ENCODE results near the gene DAAM1. TPM values are rescaled to one million over a fixed set of nuclear protein-coding genes. Genes with fewer than 3 reads are reported as not detected.

DAAM1 gene
- total and polyA plus RNA-seq, 2 donors from 2014 or later: 5.3 to 47.8 TPM

DNA sequence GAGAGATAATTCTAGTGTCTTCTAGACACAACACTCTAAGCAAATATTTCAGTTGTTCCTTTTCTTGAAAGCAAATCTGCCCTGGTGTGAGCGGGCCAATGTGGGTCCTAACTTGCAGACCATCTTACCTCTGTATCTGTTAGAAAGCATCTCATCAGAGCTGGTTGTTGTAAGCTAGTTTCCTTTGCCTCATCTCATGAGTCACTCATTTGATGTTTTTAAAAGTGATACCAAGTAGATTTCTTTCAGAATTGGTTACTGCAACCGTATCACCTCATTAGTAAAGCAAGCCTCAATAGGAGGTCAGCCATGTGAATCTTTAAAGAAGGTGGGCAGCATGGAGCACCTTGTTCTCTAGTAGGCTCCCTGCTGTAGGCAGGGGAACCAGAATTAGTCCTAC lies 78.6 kb downstream of the DAAM1 start:
- TF ChIP-seq, protein P1, sequence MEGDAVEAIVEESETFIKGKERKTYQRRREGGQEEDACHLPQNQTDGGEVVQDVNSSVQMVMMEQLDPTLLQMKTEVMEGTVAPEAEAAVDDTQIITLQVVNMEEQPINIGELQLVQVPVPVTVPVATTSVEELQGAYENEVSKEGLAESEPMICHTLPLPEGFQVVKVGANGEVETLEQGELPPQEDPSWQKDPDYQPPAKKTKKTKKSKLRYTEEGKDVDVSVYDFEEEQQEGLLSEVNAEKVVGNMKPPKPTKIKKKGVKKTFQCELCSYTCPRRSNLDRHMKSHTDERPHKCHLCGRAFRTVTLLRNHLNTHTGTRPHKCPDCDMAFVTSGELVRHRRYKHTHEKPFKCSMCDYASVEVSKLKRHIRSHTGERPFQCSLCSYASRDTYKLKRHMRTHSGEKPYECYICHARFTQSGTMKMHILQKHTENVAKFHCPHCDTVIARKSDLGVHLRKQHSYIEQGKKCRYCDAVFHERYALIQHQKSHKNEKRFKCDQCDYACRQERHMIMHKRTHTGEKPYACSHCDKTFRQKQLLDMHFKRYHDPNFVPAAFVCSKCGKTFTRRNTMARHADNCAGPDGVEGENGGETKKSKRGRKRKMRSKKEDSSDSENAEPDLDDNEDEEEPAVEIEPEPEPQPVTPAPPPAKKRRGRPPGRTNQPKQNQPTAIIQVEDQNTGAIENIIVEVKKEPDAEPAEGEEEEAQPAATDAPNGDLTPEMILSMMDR (IDR thresholded peaks at IDR 0.05; ENCODE audit: borderline replicate concordance, extremely low read depth, insufficient read depth): no peak
- H3K4me3 ChIP-seq (ENCODE audit: low read length in 3 of 3): no peak overlapping the region
- no peak overlapping the region for H3K27ac ChIP-seq (ENCODE audit: low read depth in 2 of 2, low read length in 2 of 2)
- intact Hi-C loops (cut with DNase I): no loop called here
- no peak for FAIRE-seq
- no peaks in the 10 kb centered on the region for H3K27me3 ChIP-seq (ENCODE audit: control insufficient read depth, insufficient read depth, low read length)
- H3K9ac ChIP-seq (ENCODE audit: low read length in 3 of 3): no peak overlapping the region
- no peak for DNase-seq
- no peaks in the 10 kb centered on the region for H3K4me1 ChIP-seq (ENCODE audit: control insufficient read depth in 2 of 3, insufficient read depth in 2 of 3, low read depth in 1 of 3, low read length in 3 of 3)
- H3K9me3 ChIP-seq (ENCODE audit: control insufficient read depth in 2 of 3, insufficient read depth in 1 of 3, low read length in 3 of 3): no peaks in the 10 kb centered on the region
- peaks cover 2 to 21% (median 4%) of the 10 kb centered on the region in 3 donors for H3K36me3 ChIP-seq (ENCODE audit: control insufficient read depth in 2 of 3, insufficient read depth in 3 of 3, low read length in 3 of 3)

DNA sequence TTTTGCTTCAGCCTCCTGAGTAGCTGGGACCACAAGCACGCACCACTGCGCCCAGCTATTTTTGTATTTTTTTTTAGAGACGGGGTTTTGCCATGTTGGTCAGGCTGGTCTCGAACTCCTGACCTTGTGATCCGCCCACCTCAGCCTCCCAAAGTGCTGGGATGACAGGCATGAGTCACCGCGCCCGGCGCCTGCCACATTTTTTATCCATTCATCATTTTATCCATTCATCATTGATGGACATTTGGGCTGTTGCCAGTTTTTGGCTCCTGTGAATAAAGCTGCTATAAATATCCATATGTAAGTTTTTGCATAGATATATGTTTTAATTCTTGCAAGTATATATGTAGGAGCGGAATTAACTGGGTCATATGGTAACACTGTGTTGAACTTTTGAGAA lies 79.5 kb downstream of the DAAM1 start:
- Histone ChIP-seq H3K27me3 (ENCODE audit: control insufficient read depth, insufficient read depth, low read length) (no peaks in the 10 kb centered on the region), H3K9ac (ENCODE audit: low read length in 3 of 3) (no peak overlapping the region), H3K9me3 (ENCODE audit: control insufficient read depth in 2 of 3, insufficient read depth in 1 of 3, low read length in 3 of 3) (no peaks in the 10 kb centered on the region), H3K4me3 (ENCODE audit: low read length in 3 of 3) (no peak overlapping the region), H3K4me1 (ENCODE audit: control insufficient read depth in 2 of 3, insufficient read depth in 2 of 3, low read depth in 1 of 3, low read length in 3 of 3) (no peaks in the 10 kb centered on the region), H3K36me3 (ENCODE audit: control insufficient read depth in 2 of 3, insufficient read depth in 3 of 3, low read length in 3 of 3) (peaks cover 2 to 21% (median 4%) of the 10 kb centered on the region in 3 donors), H3K27ac (ENCODE audit: low read depth in 2 of 2, low read length in 2 of 2) (no peak overlapping the region)
- DNase-seq: no peak
- intact Hi-C loops (cut with DNase I): no loop called here
- no peak for FAIRE-seq
- TF ChIP-seq, protein P1 (IDR thresholded peaks at IDR 0.05; ENCODE audit: borderline replicate concordance, extremely low read depth, insufficient read depth): no peak

- FAIRE-seq (no peak), DNase-seq (no peak)
- H3K4me1 ChIP-seq (ENCODE audit: control insufficient read depth in 2 of 3, insufficient read depth in 2 of 3, low read depth in 1 of 3, low read length in 3 of 3): no peaks in the 10 kb centered on the region
- peaks cover 2 to 21% (median 2%) of the 10 kb centered on the region in 3 donors for H3K36me3 ChIP-seq (ENCODE audit: control insufficient read depth in 2 of 3, insufficient read depth in 3 of 3, low read length in 3 of 3)
- TF ChIP-seq, protein P1 (IDR thresholded peaks at IDR 0.05; ENCODE audit: borderline replicate concordance, extremely low read depth, insufficient read depth): no peak
- H3K27ac ChIP-seq (ENCODE audit: low read depth in 2 of 2, low read length in 2 of 2): no peak overlapping the region
- intact Hi-C loops (cut with DNase I): no loop called here
- H3K4me3 ChIP-seq (ENCODE audit: low read length in 3 of 3): no peak overlapping the region
- H3K9me3 ChIP-seq (ENCODE audit: control insufficient read depth in 2 of 3, insufficient read depth in 1 of 3, low read length in 3 of 3): no peaks in the 10 kb centered on the region
- no peaks in the 10 kb centered on the region for H3K27me3 ChIP-seq (ENCODE audit: control insufficient read depth, insufficient read depth, low read length)
- H3K9ac ChIP-seq (ENCODE audit: low read length in 3 of 3): no peak overlapping the region
Observed at GRCh38 chr14:59268858-59269257, 80.4 kb downstream of the DAAM1 start.

GRCh38 chr14:59269466-59269865 lies 81.0 kb downstream of the DAAM1 start:
- intact Hi-C loops (cut with DNase I): no loop called here
- no peak for FAIRE-seq
- no peak overlapping the region for H3K4me3 ChIP-seq (ENCODE audit: low read length in 3 of 3)

More at GRCh38 chr14:59269466-59269865, 81.0 kb downstream of the DAAM1 start:
- no peak for DNase-seq
- TF ChIP-seq, protein P1 (IDR thresholded peaks at IDR 0.05; ENCODE audit: borderline replicate concordance, extremely low read depth, insufficient read depth): no peak
- Histone ChIP-seq H3K36me3 (ENCODE audit: control insufficient read depth in 2 of 3, insufficient read depth in 3 of 3, low read length in 3 of 3) (peaks cover 2 to 21% (median 2%) of the 10 kb centered on the region in 3 donors), H3K4me1 (ENCODE audit: control insufficient read depth in 2 of 3, insufficient read depth in 2 of 3, low read depth in 1 of 3, low read length in 3 of 3) (peaks cover 0 to 2% (median 0%) of the 10 kb centered on the region in 3 donors), H3K9me3 (ENCODE audit: control insufficient read depth in 2 of 3, insufficient read depth in 1 of 3, low read length in 3 of 3) (no peaks in the 10 kb centered on the region), H3K9ac (ENCODE audit: low read length in 3 of 3) (no peak overlapping the region), H3K27ac (ENCODE audit: low read depth in 2 of 2, low read length in 2 of 2) (no peak overlapping the region), H3K27me3 (ENCODE audit: control insufficient read depth, insufficient read depth, low read length) (no peaks in the 10 kb centered on the region)
